ENCODE data around the gene ETFDH.

The ETFDH gene

DNA sequence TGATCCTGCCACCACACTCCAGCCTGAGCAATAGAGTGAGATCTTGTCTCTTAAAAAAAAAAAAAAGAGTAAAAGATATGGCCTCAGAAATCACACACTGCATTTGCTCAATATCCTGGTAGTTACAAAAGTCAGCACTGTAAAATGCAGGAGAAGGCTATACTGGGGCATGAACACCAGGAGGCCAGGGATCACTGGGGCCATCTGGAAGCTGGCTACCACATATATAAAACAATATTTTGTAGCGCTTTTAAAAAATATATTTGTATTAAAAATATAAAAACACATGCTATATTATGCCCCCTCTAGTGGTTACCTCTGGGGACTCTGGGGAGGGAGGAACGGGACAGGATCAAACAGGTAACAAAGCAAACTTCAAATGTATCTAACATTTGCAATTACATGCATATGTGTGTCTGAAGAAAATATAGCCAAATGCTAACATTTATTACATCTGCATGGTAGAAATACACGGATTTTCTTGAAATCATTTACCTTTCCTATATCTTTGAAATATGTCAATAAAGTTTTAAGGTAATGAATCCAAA, 4.4 kb upstream of the ETFDH start:
- no peak overlapping the region for H3K4me3 ChIP-seq
- no peak overlapping the region for H3K27ac ChIP-seq
- no peak for DNase-seq (ENCODE audit: low spot score)
- TF ChIP-seq, protein P1, sequence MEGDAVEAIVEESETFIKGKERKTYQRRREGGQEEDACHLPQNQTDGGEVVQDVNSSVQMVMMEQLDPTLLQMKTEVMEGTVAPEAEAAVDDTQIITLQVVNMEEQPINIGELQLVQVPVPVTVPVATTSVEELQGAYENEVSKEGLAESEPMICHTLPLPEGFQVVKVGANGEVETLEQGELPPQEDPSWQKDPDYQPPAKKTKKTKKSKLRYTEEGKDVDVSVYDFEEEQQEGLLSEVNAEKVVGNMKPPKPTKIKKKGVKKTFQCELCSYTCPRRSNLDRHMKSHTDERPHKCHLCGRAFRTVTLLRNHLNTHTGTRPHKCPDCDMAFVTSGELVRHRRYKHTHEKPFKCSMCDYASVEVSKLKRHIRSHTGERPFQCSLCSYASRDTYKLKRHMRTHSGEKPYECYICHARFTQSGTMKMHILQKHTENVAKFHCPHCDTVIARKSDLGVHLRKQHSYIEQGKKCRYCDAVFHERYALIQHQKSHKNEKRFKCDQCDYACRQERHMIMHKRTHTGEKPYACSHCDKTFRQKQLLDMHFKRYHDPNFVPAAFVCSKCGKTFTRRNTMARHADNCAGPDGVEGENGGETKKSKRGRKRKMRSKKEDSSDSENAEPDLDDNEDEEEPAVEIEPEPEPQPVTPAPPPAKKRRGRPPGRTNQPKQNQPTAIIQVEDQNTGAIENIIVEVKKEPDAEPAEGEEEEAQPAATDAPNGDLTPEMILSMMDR (IDR thresholded peaks at IDR 0.05) = no peak

DNA sequence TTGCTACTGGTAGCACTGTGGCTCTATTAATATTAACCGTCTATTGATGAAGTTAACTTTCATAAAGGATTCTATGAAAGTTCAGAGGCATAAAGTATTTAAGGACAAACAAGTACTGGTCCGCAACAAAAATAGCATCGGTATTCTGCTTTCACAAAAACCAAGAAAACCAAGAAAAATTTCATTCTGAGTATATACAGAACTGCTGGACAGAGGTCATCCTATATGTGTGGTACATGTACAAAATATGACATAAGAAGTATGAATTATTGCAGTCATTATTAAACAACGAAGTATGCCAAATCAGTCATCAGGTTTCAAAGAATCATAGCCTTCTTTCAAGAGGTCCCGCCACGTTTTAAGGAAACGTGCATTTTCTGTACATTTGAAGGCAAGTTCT, 2.8 kb upstream of the ETFDH start:
- H3K4me3 ChIP-seq = no peak overlapping the region
- no peak overlapping the region for H3K27ac ChIP-seq
- DNase-seq (ENCODE audit: low spot score) = no peak
- TF ChIP-seq, protein P1 (IDR thresholded peaks at IDR 0.05) = no peak

DNA sequence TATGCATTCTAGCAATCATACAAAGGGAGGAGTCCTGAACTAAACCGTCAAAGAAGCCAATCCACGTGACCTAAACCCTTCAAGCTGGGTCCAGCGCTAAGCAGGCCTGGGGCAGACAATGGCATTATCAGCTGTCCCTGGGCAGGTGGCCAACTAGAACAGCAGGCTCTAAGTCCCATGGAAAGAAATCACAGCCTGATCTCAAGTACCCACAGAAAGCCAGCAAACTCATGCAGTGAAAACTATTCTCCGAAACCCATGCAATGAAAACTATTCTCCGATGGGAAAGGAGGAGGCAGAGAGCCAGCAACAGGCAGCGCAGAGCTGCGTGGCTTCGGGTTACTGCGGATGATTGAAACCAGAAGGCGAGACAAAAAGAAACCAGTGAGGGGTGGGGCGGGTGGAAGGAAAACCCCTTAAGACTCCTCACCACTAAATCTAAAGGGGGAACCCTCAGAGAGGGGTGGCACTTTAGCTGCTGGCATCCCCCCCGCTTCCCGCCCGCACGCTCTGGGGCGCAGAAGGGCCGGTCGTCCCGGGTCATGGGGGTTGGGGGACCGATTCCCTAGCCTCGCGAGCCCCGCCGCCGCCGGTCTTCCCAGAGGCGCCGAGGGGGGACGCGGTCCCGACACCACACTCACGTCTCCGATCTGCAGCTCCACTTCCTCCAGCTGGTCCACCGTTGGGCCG, 976 bp upstream of the ETFDH start:
- TF ChIP-seq, protein P1 (IDR thresholded peaks at IDR 0.05) = no peak
- Histone ChIP-seq H3K4me3 (peak overlapping the region; percentile 78), H3K27ac (peak overlapping the region; percentile 90 to 96)
- no peak for DNase-seq (ENCODE audit: low spot score)

DNA sequence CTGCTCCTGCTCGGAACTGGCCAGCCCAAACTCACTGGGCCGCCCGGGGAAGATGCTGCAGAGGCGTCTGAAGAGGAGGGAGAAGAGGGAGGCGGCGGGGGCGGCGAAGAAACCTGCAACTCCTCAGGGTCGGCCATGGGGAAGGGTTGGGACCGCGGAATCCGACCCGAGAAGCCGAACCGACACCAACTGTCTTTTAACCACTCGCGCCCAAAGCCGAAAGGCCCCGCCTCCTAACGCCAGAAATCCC, 506 bp upstream of the ETFDH start, which contains the start of gene C4orf46:
C4orf46 (minus strand) TSS at position 223 of the 250 bp plus-strand sequence; CDS start at position 137, 86 bp downstream.
- no peak for DNase-seq (ENCODE audit: low spot score)
- H3K27ac ChIP-seq = peak within 1 kb of the TSS; percentile 90 to 96
- TF ChIP-seq, protein P1 (IDR thresholded peaks at IDR 0.05) = no peak
- H3K4me3 ChIP-seq = peak within 1 kb of the TSS; percentile 78

DNA sequence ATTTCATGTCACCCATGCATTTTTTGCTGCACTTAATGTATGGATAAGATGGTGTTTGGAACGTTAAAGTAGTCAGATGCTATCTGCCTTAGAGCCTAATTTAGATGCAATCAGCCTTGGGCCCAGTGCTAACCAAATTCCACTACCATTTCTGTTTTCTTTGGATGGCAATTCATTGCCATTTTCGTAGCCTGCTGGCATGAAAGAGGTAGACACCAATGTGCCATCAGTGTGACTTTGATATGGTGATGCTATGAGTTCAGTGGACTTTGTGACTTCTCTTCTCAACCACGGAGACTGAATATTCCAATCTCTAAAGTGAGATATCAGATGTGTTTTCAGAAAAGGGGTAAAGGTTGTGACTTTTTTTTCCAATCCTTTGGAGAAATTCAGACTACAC, 1.5 kb downstream of the ETFDH start:
- no peak overlapping the region for H3K27ac ChIP-seq
- TF ChIP-seq, protein P1 (IDR thresholded peaks at IDR 0.05) = no peak
- H3K4me3 ChIP-seq = no peak overlapping the region
- DNase-seq (ENCODE audit: low spot score) = no peak

DNA sequence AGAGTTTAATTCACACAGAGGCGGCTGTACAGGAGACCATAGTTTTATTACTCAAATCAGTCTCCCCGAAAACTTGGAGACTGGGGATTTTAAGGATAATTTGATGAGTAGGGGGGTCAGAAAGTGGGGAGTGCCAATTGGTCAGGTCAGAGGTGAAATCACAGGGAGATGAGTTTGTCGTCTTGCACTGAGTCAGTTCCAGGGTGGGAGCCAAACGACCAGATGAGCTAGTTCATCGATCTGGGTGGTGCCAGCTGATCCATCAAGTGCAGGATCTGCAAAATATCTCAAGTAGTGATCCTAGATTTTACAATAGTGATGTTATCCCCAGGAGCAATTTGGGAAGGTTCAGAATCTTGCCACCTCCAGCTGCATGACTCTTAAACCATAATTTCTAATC, 4.0 kb downstream of the ETFDH start:
- no peak overlapping the region for H3K4me3 ChIP-seq
- DNase-seq (ENCODE audit: low spot score) = no peak
- H3K27ac ChIP-seq = no peak overlapping the region
- TF ChIP-seq, protein P1 (IDR thresholded peaks at IDR 0.05) = no peak

DNA sequence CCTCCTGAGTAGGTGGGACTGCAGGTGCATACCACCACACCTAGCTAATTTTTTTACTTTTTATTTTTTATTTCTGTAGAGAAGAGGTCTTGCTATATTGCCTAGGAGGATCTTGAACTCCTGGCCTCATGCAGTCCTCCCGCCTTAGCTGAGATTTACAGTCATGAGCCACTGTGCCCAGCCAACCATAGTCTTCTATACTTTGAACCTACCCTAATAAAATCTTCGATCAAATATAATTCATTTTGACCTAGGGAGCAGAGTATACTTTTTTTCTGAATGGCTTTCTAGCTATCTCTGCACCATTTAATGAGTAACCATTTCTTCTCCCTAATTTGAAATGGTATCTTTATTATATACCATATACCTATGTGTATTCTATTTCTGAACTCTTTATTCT, 6.7 kb downstream of the ETFDH start:
- no peak for DNase-seq (ENCODE audit: low spot score)
- no peak overlapping the region for H3K4me3 ChIP-seq
- no peak overlapping the region for H3K27ac ChIP-seq
- TF ChIP-seq, protein P1 (IDR thresholded peaks at IDR 0.05) = no peak
